Measurements from ENCODE around the gene FAM13A.

DNA sequence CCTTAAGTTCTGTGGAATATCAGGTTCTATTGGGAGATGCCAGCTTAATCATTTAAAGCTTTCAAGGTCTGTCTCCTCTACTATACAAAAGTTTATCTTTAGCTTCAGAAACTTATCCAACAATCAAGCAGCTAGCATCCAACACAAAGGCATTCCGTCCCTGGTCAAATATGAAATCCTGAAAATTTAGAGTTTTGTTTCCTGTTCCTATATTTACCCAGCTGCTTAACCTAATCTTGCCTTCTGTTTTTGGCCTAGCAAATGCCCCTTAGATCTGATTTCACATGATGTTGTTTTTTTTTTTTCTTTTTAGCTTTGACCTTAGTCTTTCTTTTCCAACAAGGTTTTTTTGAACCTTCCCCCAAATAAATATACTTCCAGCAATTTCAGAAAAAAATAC lies 33.8 kb downstream of the FAM13A start:
- TF ChIP-seq, protein P1, sequence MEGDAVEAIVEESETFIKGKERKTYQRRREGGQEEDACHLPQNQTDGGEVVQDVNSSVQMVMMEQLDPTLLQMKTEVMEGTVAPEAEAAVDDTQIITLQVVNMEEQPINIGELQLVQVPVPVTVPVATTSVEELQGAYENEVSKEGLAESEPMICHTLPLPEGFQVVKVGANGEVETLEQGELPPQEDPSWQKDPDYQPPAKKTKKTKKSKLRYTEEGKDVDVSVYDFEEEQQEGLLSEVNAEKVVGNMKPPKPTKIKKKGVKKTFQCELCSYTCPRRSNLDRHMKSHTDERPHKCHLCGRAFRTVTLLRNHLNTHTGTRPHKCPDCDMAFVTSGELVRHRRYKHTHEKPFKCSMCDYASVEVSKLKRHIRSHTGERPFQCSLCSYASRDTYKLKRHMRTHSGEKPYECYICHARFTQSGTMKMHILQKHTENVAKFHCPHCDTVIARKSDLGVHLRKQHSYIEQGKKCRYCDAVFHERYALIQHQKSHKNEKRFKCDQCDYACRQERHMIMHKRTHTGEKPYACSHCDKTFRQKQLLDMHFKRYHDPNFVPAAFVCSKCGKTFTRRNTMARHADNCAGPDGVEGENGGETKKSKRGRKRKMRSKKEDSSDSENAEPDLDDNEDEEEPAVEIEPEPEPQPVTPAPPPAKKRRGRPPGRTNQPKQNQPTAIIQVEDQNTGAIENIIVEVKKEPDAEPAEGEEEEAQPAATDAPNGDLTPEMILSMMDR (IDR thresholded peaks at IDR 0.05) = no peak
- TF ChIP-seq POLR2A (IDR thresholded peaks at IDR 0.05) = no peak

All from esophagus squamous epithelium (tissue), 4 donors.